GM12891 (cell line): ENCODE results near the gene PWP2.
"Not testable (repeated sequence)": the region's sequence is repeated elsewhere in the genome, so short reads cannot be mapped to it uniquely, and the experiment has no call there.

Experiments used
- POLR2A ChIP-seq: IDR thresholded peaks from 2 replicates; pipeline ENCODE4 v1.6.1; 2011; ENCODE audit warnings: low read depth, low read length, control low read depth
- POLR2AphosphoS5 ChIP-seq: IDR thresholded peaks from 2 replicates; pipeline ENCODE4 v1.6.1; 2011; ENCODE audit warnings: low read depth, low read length, control low read depth

- TF ChIP-seq POLR2A, POLR2AphosphoS5: not testable (repeated sequence)
Observed at GRCh38 chr21:44142470-44142869, 35.3 kb downstream of the PWP2 start.
